ENCODE data around the gene PTOV1. TPM values are rescaled to one million over a fixed set of nuclear protein-coding genes. Genes with fewer than 3 reads are reported as not detected.

The PTOV1 gene
- total and polyA plus RNA-seq, 4 donors = 50.0 to 142 (median 118) TPM

- no peak for ATAC-seq (ENCODE audit: low FRiP score)
- 76 to 77% methylated on average over 16 to 17 of the region's 17 CpGs for WGBS, 2 donors
Observed at GRCh38 chr19:49895566-49896297, 44.8 kb downstream of the PTOV1 start.

GRCh38 chr19:49896863-49897621, 46.1 kb downstream of the PTOV1 start, which contains the start of gene IL4I1:
IL4I1 (minus strand) TSS chr19:49896887; CDS start chr19:49896160, 727 bp downstream.
- intact Hi-C loops (cut with DNase I) = no loop called here
- H3K27me3 ChIP-seq (ENCODE audit: control insufficient read depth in 1 of 2, insufficient read depth in 2 of 2, low read length in 1 of 2) = no peaks in the 10 kb centered on the region
- no peaks in the 10 kb centered on the region for H3K9me3 ChIP-seq (ENCODE audit: control insufficient read depth, low read length)
- H3K36me3 ChIP-seq (ENCODE audit: control insufficient read depth in 1 of 2, insufficient read depth in 2 of 2, low read length in 1 of 2) = no peaks in the 10 kb centered on the region
- DNase-seq = peak in 1 of 2 donors; percentile 78
- H3K4me3 ChIP-seq (ENCODE audit: low read length in 2 of 2) = no peak within 1 kb of the TSS
- H3K4me1 ChIP-seq (ENCODE audit: control insufficient read depth in 1 of 2, insufficient read depth in 2 of 2, low read length in 2 of 2) = no peaks in the 10 kb centered on the region
- peak; percentile 34 for ATAC-seq (ENCODE audit: low FRiP score)
- H3K27ac ChIP-seq (ENCODE audit: low read depth in 1 of 2, low read length in 2 of 2) = no peak within 1 kb of the TSS
- WGBS, 2 donors = 46 to 48% methylated on average over 20 of the region's 20 CpGs

More at GRCh38 chr19:49895566-49896297, 44.8 kb downstream of the PTOV1 start:
- Histone ChIP-seq H3K27me3 (ENCODE audit: control insufficient read depth in 1 of 2, insufficient read depth in 2 of 2, low read length in 1 of 2) (no peaks in the 10 kb centered on the region), H3K9me3 (ENCODE audit: control insufficient read depth, low read length) (no peaks in the 10 kb centered on the region), H3K27ac (ENCODE audit: low read depth in 1 of 2, low read length in 2 of 2) (no peak overlapping the region), H3K36me3 (ENCODE audit: control insufficient read depth in 1 of 2, insufficient read depth in 2 of 2, low read length in 1 of 2) (no peaks in the 10 kb centered on the region), H3K4me1 (ENCODE audit: control insufficient read depth in 1 of 2, insufficient read depth in 2 of 2, low read length in 2 of 2) (no peaks in the 10 kb centered on the region), H3K4me3 (ENCODE audit: low read length in 2 of 2) (no peak overlapping the region)
- DNase-seq = no peak
- intact Hi-C loops (cut with DNase I) = no loop called here

GRCh38 chr19:49904136-49904535, 53.2 kb downstream of the PTOV1 start:
- Histone ChIP-seq H3K4me3 (ENCODE audit: low read length in 2 of 2) (no peak overlapping the region), H3K9me3 (ENCODE audit: control insufficient read depth, low read length) (no peaks in the 10 kb centered on the region), H3K27me3 (ENCODE audit: control insufficient read depth in 1 of 2, insufficient read depth in 2 of 2, low read length in 1 of 2) (no peaks in the 10 kb centered on the region), H3K27ac (ENCODE audit: low read depth in 1 of 2, low read length in 2 of 2) (no peak overlapping the region), H3K4me1 (ENCODE audit: control insufficient read depth in 1 of 2, insufficient read depth in 2 of 2, low read length in 2 of 2) (no peaks in the 10 kb centered on the region), H3K36me3 (ENCODE audit: control insufficient read depth in 1 of 2, insufficient read depth in 2 of 2, low read length in 1 of 2) (peaks cover 0 to 1% of the 10 kb centered on the region in 2 donors)
- 68 to 72% methylated on average over 6 of the region's 6 CpGs for WGBS, 2 donors
- peak in 1 of 2 donors; percentile 49 for DNase-seq
- intact Hi-C loops (cut with DNase I) = no loop called here
- no peak for ATAC-seq (ENCODE audit: low FRiP score)

GRCh38 chr19:49906879-49907564, 56.1 kb downstream of the PTOV1 start:
- DNase-seq = no peak
- peaks cover 2 to 4% of the 10 kb centered on the region in 2 donors for H3K4me1 ChIP-seq (ENCODE audit: control insufficient read depth in 1 of 2, insufficient read depth in 2 of 2, low read length in 2 of 2)
- ATAC-seq (ENCODE audit: low FRiP score) = no peak
- H3K4me3 ChIP-seq (ENCODE audit: low read length in 2 of 2) = no peak overlapping the region
- intact Hi-C loops (cut with DNase I) = no loop called here
- H3K27ac ChIP-seq (ENCODE audit: low read depth in 1 of 2, low read length in 2 of 2) = no peak overlapping the region
- peaks cover 0 to 1% of the 10 kb centered on the region in 2 donors for H3K36me3 ChIP-seq (ENCODE audit: control insufficient read depth in 1 of 2, insufficient read depth in 2 of 2, low read length in 1 of 2)
- no peaks in the 10 kb centered on the region for H3K27me3 ChIP-seq (ENCODE audit: control insufficient read depth in 1 of 2, insufficient read depth in 2 of 2, low read length in 1 of 2)
- WGBS, 2 donors = 87 to 90% methylated on average over 16 of the region's 16 CpGs
- no peaks in the 10 kb centered on the region for H3K9me3 ChIP-seq (ENCODE audit: control insufficient read depth, low read length)

- H3K4me1 ChIP-seq (ENCODE audit: control insufficient read depth in 1 of 2, insufficient read depth in 2 of 2, low read length in 2 of 2) = peaks cover 2 to 4% of the 10 kb centered on the region in 2 donors
- no peaks in the 10 kb centered on the region for H3K9me3 ChIP-seq (ENCODE audit: control insufficient read depth, low read length)
- H3K27me3 ChIP-seq (ENCODE audit: control insufficient read depth in 1 of 2, insufficient read depth in 2 of 2, low read length in 1 of 2) = no peaks in the 10 kb centered on the region
- no peak overlapping the region for H3K27ac ChIP-seq (ENCODE audit: low read depth in 1 of 2, low read length in 2 of 2)
- H3K36me3 ChIP-seq (ENCODE audit: control insufficient read depth in 1 of 2, insufficient read depth in 2 of 2, low read length in 1 of 2) = peaks cover 0 to 1% of the 10 kb centered on the region in 2 donors
- DNase-seq = no peak
- ATAC-seq (ENCODE audit: low FRiP score) = no peak
- WGBS, 2 donors = 91 to 94% methylated on average over 23 of the region's 23 CpGs
- intact Hi-C loops (cut with DNase I) = no loop called here
- H3K4me3 ChIP-seq (ENCODE audit: low read length in 2 of 2) = no peak overlapping the region
Observed at GRCh38 chr19:49907745-49908446, 56.9 kb downstream of the PTOV1 start.

GRCh38 chr19:49908480-49909420, 57.8 kb downstream of the PTOV1 start:
- WGBS, 2 donors = 96% methylated on average over 37 of the region's 37 CpGs
- H3K4me3 ChIP-seq (ENCODE audit: low read length in 2 of 2) = no peak overlapping the region
- H3K36me3 ChIP-seq (ENCODE audit: control insufficient read depth in 1 of 2, insufficient read depth in 2 of 2, low read length in 1 of 2) = peaks cover 0 to 1% of the 10 kb centered on the region in 2 donors
- H3K4me1 ChIP-seq (ENCODE audit: control insufficient read depth in 1 of 2, insufficient read depth in 2 of 2, low read length in 2 of 2) = peaks cover 2 to 4% of the 10 kb centered on the region in 2 donors
- H3K27ac ChIP-seq (ENCODE audit: low read depth in 1 of 2, low read length in 2 of 2) = no peak overlapping the region
- intact Hi-C loops (cut with DNase I) = no loop called here
- ATAC-seq (ENCODE audit: low FRiP score) (no peak), DNase-seq (no peak)
- no peaks in the 10 kb centered on the region for H3K9me3 ChIP-seq (ENCODE audit: control insufficient read depth, low read length)
- H3K27me3 ChIP-seq (ENCODE audit: control insufficient read depth in 1 of 2, insufficient read depth in 2 of 2, low read length in 1 of 2) = no peaks in the 10 kb centered on the region

GRCh38 chr19:49910179-49910578, 59.2 kb downstream of the PTOV1 start:
- no peak overlapping the region for H3K27ac ChIP-seq (ENCODE audit: low read depth in 1 of 2, low read length in 2 of 2)
- intact Hi-C loops (cut with DNase I) = no loop called here
- H3K27me3 ChIP-seq (ENCODE audit: control insufficient read depth in 1 of 2, insufficient read depth in 2 of 2, low read length in 1 of 2) = no peaks in the 10 kb centered on the region
- 93 to 94% methylated on average over 5 of the region's 5 CpGs for WGBS, 2 donors
- ATAC-seq (ENCODE audit: low FRiP score) = no peak
- DNase-seq = no peak
- no peak overlapping the region for H3K4me3 ChIP-seq (ENCODE audit: low read length in 2 of 2)
- peaks cover 2 to 4% of the 10 kb centered on the region in 2 donors for H3K4me1 ChIP-seq (ENCODE audit: control insufficient read depth in 1 of 2, insufficient read depth in 2 of 2, low read length in 2 of 2)
- H3K9me3 ChIP-seq (ENCODE audit: control insufficient read depth, low read length) = no peaks in the 10 kb centered on the region
- peaks cover 0 to 1% of the 10 kb centered on the region in 2 donors for H3K36me3 ChIP-seq (ENCODE audit: control insufficient read depth in 1 of 2, insufficient read depth in 2 of 2, low read length in 1 of 2)
